Breast epithelium (tissue), 3 donors: ENCODE data around the gene CDK14.

Source experiments
- CTCF ChIP-seq, 3 donors: fragments of 450-650 bp; IDR thresholded peaks; one replicate each; pipeline ENCODE4 v1.5.1; 2016 to 2017; ENCODE audit warnings: antibody characterized with exemption in 3 of 3, mild to moderate bottlenecking in 3 of 3, moderate library complexity in 3 of 3
- POLR2AphosphoS5 ChIP-seq, 3 donors: sonication (generic); formaldehyde crosslinking; IDR thresholded peaks; one replicate each; pipeline ENCODE4 v1.6.1; 2017; ENCODE audit warnings: antibody characterized with exemption in 3 of 3

DNA sequence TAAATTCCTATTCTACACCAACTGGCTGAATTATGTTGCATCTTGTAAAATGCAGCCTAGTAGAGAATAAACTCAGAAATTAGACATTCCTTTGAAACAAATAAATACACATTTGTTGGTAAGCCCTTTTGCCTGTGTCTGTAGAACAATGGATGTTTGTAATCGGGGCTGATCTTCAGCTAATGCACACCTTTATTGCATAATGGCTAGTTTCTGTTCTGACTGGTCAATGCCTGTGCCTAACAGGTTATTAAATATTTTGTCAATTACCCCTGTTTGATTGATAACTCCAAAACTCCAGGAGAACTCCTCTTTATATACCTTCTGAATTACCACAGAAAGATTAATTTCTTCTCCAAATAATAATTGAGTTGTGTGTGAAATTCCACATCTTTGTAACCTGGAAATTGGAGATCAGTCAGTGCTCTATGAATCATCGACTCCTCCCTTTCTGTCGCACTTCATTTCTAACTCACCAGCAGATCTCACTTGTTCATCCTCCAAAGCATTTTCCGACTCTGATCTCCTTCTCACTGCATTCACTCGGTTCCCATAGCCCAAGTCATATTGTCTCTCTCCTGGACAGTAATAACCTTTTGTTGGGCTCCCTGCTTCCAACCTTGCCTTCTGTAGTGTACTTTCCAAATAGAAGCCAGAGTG lies 472.1 kb downstream of the CDK14 start:
- TF ChIP-seq CTCF (IDR thresholded peaks at IDR 0.05) (no peak), POLR2AphosphoS5 (IDR thresholded peaks at IDR 0.05) (no peak)
